ENCODE results near the gene RXYLT1.

DNA sequence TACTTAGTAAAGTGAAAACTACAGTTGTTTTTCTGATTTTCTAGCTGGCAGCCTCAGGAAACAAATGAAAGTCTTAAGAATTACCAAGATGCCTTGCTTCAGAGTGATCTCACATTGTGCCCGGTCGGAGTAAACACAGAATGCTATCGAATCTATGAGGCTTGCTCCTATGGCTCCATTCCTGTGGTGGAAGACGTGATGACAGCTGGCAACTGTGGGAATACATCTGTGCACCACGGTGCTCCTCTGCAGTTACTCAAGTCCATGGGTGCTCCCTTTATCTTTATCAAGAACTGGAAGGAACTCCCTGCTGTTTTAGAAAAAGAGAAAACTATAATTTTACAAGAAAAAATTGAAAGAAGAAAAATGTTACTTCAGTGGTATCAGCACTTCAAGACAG lies 28.9 kb downstream of the RXYLT1 start:
- TF ChIP-seq, protein P1, sequence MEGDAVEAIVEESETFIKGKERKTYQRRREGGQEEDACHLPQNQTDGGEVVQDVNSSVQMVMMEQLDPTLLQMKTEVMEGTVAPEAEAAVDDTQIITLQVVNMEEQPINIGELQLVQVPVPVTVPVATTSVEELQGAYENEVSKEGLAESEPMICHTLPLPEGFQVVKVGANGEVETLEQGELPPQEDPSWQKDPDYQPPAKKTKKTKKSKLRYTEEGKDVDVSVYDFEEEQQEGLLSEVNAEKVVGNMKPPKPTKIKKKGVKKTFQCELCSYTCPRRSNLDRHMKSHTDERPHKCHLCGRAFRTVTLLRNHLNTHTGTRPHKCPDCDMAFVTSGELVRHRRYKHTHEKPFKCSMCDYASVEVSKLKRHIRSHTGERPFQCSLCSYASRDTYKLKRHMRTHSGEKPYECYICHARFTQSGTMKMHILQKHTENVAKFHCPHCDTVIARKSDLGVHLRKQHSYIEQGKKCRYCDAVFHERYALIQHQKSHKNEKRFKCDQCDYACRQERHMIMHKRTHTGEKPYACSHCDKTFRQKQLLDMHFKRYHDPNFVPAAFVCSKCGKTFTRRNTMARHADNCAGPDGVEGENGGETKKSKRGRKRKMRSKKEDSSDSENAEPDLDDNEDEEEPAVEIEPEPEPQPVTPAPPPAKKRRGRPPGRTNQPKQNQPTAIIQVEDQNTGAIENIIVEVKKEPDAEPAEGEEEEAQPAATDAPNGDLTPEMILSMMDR (IDR thresholded peaks at IDR 0.05; ENCODE audit: low read depth, low read length): no peak
- no peak for TF ChIP-seq POLR2A (IDR thresholded peaks at IDR 0.05; ENCODE audit: extremely low read depth, insufficient read length)
- TF ChIP-seq, protein P2, sequence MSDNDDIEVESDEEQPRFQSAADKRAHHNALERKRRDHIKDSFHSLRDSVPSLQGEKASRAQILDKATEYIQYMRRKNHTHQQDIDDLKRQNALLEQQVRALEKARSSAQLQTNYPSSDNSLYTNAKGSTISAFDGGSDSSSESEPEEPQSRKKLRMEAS (IDR thresholded peaks at IDR 0.05; ENCODE audit: low read depth, low read length): no peak
- TF ChIP-seq MYC (IDR thresholded peaks at IDR 0.05; ENCODE audit: low read depth, low read length): no peak

Measured in NB4 (cell line).